NT2/D1 (cell line): ENCODE data around the gene VSTM2L.

ENCODE experiments used
- SUZ12 ChIP-seq: IDR thresholded peaks from 2 replicates; pipeline ENCODE4 v1.6.1; 2011; ENCODE audit not compliant: insufficient read length, insufficient read depth; ENCODE audit errors: extremely low read depth
- YY1 ChIP-seq: IDR thresholded peaks from 2 replicates; pipeline ENCODE4 v1.6.1; 2011; ENCODE audit not compliant: insufficient read length, insufficient read depth
- ZNF274 ChIP-seq: IDR thresholded peaks from 2 replicates; pipeline ENCODE4 v1.6.1; 2011; ENCODE audit warnings: mild to moderate bottlenecking, low read depth, low read length

- TF ChIP-seq YY1 (no peak), ZNF274 (no peak), SUZ12 (no peak)
Observed at GRCh38 chr20:37907330-37907676, 4.4 kb downstream of the VSTM2L start.
